Natural killer cell (primary cell): ENCODE measurements around the gene TRIB2. TPM values are rescaled to one million over a fixed set of nuclear protein-coding genes. Genes with fewer than 3 reads are reported as not detected.
A peak's percentile ranks its signal among the peaks of the same experiment; 100 is the strongest.

Experiments
- ATAC-seq, 3 donors: fragments of 150-1000 bp in 2 of 3; fragments of 200-7000 bp in 1 of 3; cut with Tn5 transposase; 1 replicate in 1 of 3; 2 replicates in 2 of 3; pipeline ENCODE4 v1.10.0; 2021; ENCODE audit warnings: mild to moderate bottlenecking in 2 of 3, moderate library complexity in 2 of 3
- DNase-seq, 2 donors: peaks; one replicate each; pipeline versions ENCODE4 v3.0.0 to v3.0.0-alpha.2; 2013 to 2021; ENCODE audit warnings: mixed read lengths in 1 of 2
- H3K27ac ChIP-seq: one replicate; pipeline ENCODE4 v1.5.1; 2013; ENCODE audit warnings: mild to moderate bottlenecking, low read length
- H3K27me3 ChIP-seq: one replicate; pipeline ENCODE4 v1.6.1; 2013; ENCODE audit warnings: low read length; ENCODE audit not compliant: control insufficient read depth, insufficient read depth
- H3K36me3 ChIP-seq: one replicate; pipeline ENCODE4 v1.6.1; 2013; ENCODE audit warnings: low read length; ENCODE audit not compliant: control insufficient read depth, insufficient read depth
- H3K4me1 ChIP-seq: one replicate; pipeline ENCODE4 v1.6.1; 2013; ENCODE audit warnings: low read length; ENCODE audit not compliant: control insufficient read depth, insufficient read depth
- H3K4me3 ChIP-seq: one replicate; pipeline ENCODE4 v1.5.1; 2013; ENCODE audit warnings: low read length
- H3K9me3 ChIP-seq: one replicate; pipeline ENCODE4 v1.6.1; 2013; ENCODE audit warnings: low read length; ENCODE audit not compliant: control insufficient read depth, insufficient read depth
- H3K27ac Mint-ChIP-seq, 2 donors: one replicate each; pipeline ENCODE4 v1.8.0; 2022; ENCODE audit warnings: mild to moderate bottlenecking in 2 of 2, mixed read lengths in 2 of 2, moderate library complexity in 1 of 2
- H3K27me3 Mint-ChIP-seq, 2 donors: one replicate each; pipeline ENCODE4 v1.8.0; 2022; ENCODE audit warnings: low read depth in 2 of 2, mixed read lengths in 2 of 2
- H3K36me3 Mint-ChIP-seq: one replicate; pipeline ENCODE4 v1.8.0; 2022; ENCODE audit warnings: mixed read lengths
- H3K4me1 Mint-ChIP-seq, 2 donors: one replicate each; pipeline ENCODE4 v1.8.0; 2022; ENCODE audit warnings: mixed read lengths in 2 of 2
- H3K4me3 Mint-ChIP-seq: one replicate; pipeline ENCODE4 v1.8.0; 2022; ENCODE audit warnings: mild to moderate bottlenecking, moderate library complexity, mixed read lengths
- H3K9me3 Mint-ChIP-seq, 2 donors: one replicate each; pipeline ENCODE4 v1.8.0; 2022; ENCODE audit warnings: mixed read lengths in 2 of 2
- CTCF ChIP-seq: fragments of 200-600 bp; IDR thresholded peaks from one replicate; pipeline ENCODE4 v1.8.0; 2022; ENCODE audit warnings: antibody characterized with exemption
- WGBS: methylation state at CpG from one replicate; pipeline ENCODE4 v1.1.7; 2013; ENCODE audit warnings: missing lambda C conversion rate; ENCODE audit not compliant: insufficient coverage; 5-methylcytosine and 5-hydroxymethylcytosine counted together
- intact Hi-C: fragments of 100-400 bp; cut with micrococcal nuclease; formaldehyde crosslinking; loops from one replicate; pipeline ENCODE4 v1.14.2; 2022
- total RNA-seq, 4 donors: library from RNA; stranded (reverse); fragments of 120-200 nt in 1 of 4; gene quantifications; one replicate each; pipeline versions ENCODE4 v1.2.3 to v1.2.4, GENCODE V29; 2013 to 2022

TRIB2 gene
- 10 to 100 TPM; 68.1 to 87.4 (median 84.5) TPM for total RNA-seq
- 68.0 TPM for total RNA-seq (2013)

DNA sequence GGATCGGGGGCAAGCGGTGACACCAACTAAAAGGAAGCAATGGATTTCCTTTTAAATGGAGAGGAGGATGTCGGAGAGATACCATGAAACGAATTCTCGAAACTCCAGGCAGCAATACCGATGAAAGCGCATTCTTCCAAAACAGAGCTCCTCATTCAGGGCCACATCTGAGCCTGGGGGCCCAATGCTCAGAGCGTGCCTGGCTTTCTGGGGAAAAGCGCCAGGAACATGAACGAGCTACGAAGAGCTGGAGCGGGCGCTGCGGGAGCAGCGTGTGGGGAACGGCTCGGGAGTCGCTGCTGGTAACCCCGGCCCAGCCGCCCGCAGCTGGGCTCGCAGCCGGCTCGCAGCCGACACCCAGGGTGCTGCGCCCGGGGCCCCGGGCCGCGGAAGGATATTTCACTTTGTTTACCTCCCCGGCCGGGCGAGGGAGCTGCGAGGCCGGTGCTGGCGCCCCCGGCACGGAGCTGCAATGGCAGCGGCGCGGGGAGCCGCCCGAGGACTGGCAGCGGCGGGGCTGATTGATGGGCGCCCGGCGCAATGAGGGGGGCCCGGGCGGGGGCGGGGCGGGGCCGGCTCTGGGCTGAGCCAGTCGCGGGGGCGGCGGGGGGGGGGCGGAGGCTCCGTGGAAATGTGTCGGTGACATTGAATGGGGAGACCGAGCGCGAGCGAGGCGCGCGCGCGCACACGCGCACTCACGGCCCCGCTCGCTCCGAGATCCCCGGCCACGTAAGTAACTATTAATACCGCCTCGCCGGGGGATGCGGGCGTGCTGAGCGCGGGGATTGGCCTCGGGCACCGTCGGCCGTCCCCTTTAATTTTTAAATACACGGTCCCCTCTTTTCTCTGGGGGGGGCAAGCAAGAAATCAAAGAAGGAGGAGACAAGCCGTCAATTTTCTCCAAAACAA is at the start of gene TRIB2:
TRIB2 (plus strand) TSS at position 655 of the 909 bp plus-strand sequence. CDS start 1,372 bp downstream, outside the sequence.
- Mint-ChIP-seq H3K9me3 (no peaks in the 10 kb centered on the region), H3K27ac (peak within 1 kb of the TSS; percentile 96 to 98), H3K4me1 (peaks cover 61 to 72% of the 10 kb centered on the region in 2 donors), H3K36me3 (no peaks in the 10 kb centered on the region), H3K27me3 (no peaks in the 10 kb centered on the region), H3K4me3 (peak within 1 kb of the TSS; percentile 99)
- DNase-seq: peak; percentile 80 to 95
- Histone ChIP-seq H3K4me1 (peaks cover 17% of the 10 kb centered on the region), H3K27me3 (no peaks in the 10 kb centered on the region), H3K4me3 (peak within 1 kb of the TSS; percentile 89), H3K27ac (peak within 1 kb of the TSS; percentile 88), H3K36me3 (no peaks in the 10 kb centered on the region), H3K9me3 (no peaks in the 10 kb centered on the region)
- WGBS: under 1% methylated on average over 79 of the region's 90 CpGs
- intact Hi-C loops: loop anchor here (1.0 to 10.0 kb wide), 14 partner anchors 129 to 964 kb away; no protein-coding TSS in a partner anchor
- peak; percentile 42 for TF ChIP-seq CTCF
- peak; percentile 77 to 91 (median 84) for ATAC-seq

DNA sequence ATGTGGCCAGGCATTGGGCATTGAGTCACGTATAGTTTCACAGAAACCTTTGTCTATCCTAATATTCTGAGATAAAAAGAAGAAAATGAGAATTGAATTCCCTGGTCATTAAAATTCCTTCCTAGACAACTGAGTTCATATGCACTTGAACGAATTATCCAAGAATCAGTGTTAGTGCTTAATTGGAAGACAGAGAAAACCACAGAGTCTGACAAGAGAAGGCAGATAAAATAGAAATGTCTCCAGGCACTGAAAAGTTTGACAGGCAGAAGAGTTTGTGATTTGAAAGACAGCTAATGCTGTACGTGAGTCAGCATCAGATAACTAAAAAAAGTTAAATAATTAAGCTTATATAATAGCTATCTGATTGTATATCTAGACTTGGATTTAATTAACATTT is 47.7 kb upstream of the TRIB2 start:
- Mint-ChIP-seq H3K36me3 (peaks cover 5% of the 10 kb centered on the region), H3K9me3 (peaks cover 2 to 3% of the 10 kb centered on the region in 2 donors), H3K27me3 (peaks cover 0 to 5% of the 10 kb centered on the region in 2 donors), H3K4me1 (peaks cover 0 to 4% of the 10 kb centered on the region in 2 donors), H3K27ac (no peak overlapping the region), H3K4me3 (no peak overlapping the region)
- Histone ChIP-seq H3K27ac (no peak overlapping the region), H3K4me1 (no peaks in the 10 kb centered on the region), H3K36me3 (no peaks in the 10 kb centered on the region), H3K4me3 (no peak overlapping the region), H3K9me3 (peaks cover 7% of the 10 kb centered on the region), H3K27me3 (no peaks in the 10 kb centered on the region)
- WGBS: 95% methylated on average over 2 of the region's 3 CpGs
- ATAC-seq: no peak
- intact Hi-C loops: no loop called here
- no peak for DNase-seq
- TF ChIP-seq CTCF: no peak

GRCh38 chr2:12672711-12673315 is 43.9 kb upstream of the TRIB2 start:
- DNase-seq (no peak), ATAC-seq (no peak)
- Mint-ChIP-seq H3K4me3 (no peak overlapping the region), H3K4me1 (no peaks in the 10 kb centered on the region), H3K9me3 (no peaks in the 10 kb centered on the region), H3K27me3 (no peaks in the 10 kb centered on the region), H3K36me3 (no peaks in the 10 kb centered on the region), H3K27ac (no peak overlapping the region)
- Histone ChIP-seq H3K9me3 (no peaks in the 10 kb centered on the region), H3K4me3 (no peak overlapping the region), H3K27me3 (no peaks in the 10 kb centered on the region), H3K4me1 (no peaks in the 10 kb centered on the region), H3K36me3 (no peaks in the 10 kb centered on the region), H3K27ac (no peak overlapping the region)
- WGBS: 82% methylated on average over 3 of the region's 8 CpGs
- intact Hi-C loops: no loop called here
- no peak for TF ChIP-seq CTCF
